ENCODE measurements around the gene EFNA5.
"Not testable (repeated sequence)": the region's sequence is repeated elsewhere in the genome, so short reads cannot be mapped to it uniquely, and the experiment has no call there.

- TF ChIP-seq CTCF, POLR2A (IDR thresholded peaks at IDR 0.05): not testable (repeated sequence)
Observed at GRCh38 chr5:107451827-107452226, 218.9 kb downstream of the EFNA5 start.

All from uterus (tissue), 2 donors.